Stimulated activated CD8-positive, alpha-beta memory T cell treated with anti-CD3 and anti-CD28 coated beads, Interleukin-7, amount 100 ng/mL, for 4 hours (primary cell): ENCODE measurements around the gene PACS2.
"Not testable (repeated sequence)": the region's sequence is repeated elsewhere in the genome, so short reads cannot be mapped to it uniquely, and the experiment has no call there.

Experiments used
- DNase-seq, 2 donors: peaks; one replicate each; pipeline ENCODE4 v3.0.0-alpha.2; 2020; ENCODE audit warnings: low read depth in 2 of 2

Gene PACS2

GRCh38 chr14:105332350-105332874, 17.9 kb downstream of the PACS2 start:
- DNase-seq: no peak

- no peak for DNase-seq
Observed at GRCh38 chr14:105333020-105333490, 18.5 kb downstream of the PACS2 start.

- DNase-seq: no peak
Observed at GRCh38 chr14:105333613-105334364, 19.2 kb downstream of the PACS2 start.

- DNase-seq: no peak
Observed at GRCh38 chr14:105334383-105335230, 20.1 kb downstream of the PACS2 start.

- DNase-seq: not testable (repeated sequence)
Observed at GRCh38 chr14:105335231-105335542, 20.6 kb downstream of the PACS2 start.

GRCh38 chr14:105335735-105336476, 21.4 kb downstream of the PACS2 start:
- no peak for DNase-seq

- DNase-seq: no peak
Observed at GRCh38 chr14:105336477-105337287, 22.1 kb downstream of the PACS2 start.

GRCh38 chr14:105337433-105337832, 22.9 kb downstream of the PACS2 start:
- DNase-seq: no peak

- DNase-seq: no peak
Observed at GRCh38 chr14:105337966-105338741, 23.6 kb downstream of the PACS2 start.

GRCh38 chr14:105340821-105341733, 26.5 kb downstream of the PACS2 start:
- no peak for DNase-seq

- no peak for DNase-seq
Observed at GRCh38 chr14:105343194-105343593, 28.6 kb downstream of the PACS2 start.

- DNase-seq: no peak
Observed at GRCh38 chr14:105346200-105346533, 31.6 kb downstream of the PACS2 start.

- DNase-seq: no peak
Observed at GRCh38 chr14:105346876-105347586, 32.5 kb downstream of the PACS2 start.

- no peak for DNase-seq
Observed at GRCh38 chr14:105347587-105347968, 33.0 kb downstream of the PACS2 start.

GRCh38 chr14:105348169-105348944, 33.8 kb downstream of the PACS2 start:
- DNase-seq: no peak

- no peak for DNase-seq
Observed at GRCh38 chr14:105348945-105349699, 34.6 kb downstream of the PACS2 start.

GRCh38 chr14:105349992-105350391, 35.4 kb downstream of the PACS2 start:
- DNase-seq: no peak
